Liver (tissue), 3 donors: ENCODE data around the gene TJP1.

ENCODE experiments used
- CTCF ChIP-seq: fragments of 150-350 bp; IDR thresholded peaks from 2 replicates; pipeline ENCODE4 v1.5.1; 2017; ENCODE audit warnings: improper control_type of control experiment, low read depth, low read length; ENCODE audit not compliant: missing input control
- GABPA ChIP-seq, 2 donors: IDR thresholded peaks in 1 of 2; conservative IDR thresholded peaks in 1 of 2; 2 replicates each; pipeline ENCODE4 v1.6.1; 2016; ENCODE audit warnings: antibody characterized with exemption in 2 of 2, mild to moderate bottlenecking in 1 of 2, moderate library complexity in 1 of 2
- JUND ChIP-seq, 2 donors: IDR thresholded peaks; 2 replicates each; pipeline ENCODE4 v1.6.1; 2016; ENCODE audit warnings: antibody characterized with exemption in 2 of 2
- MAX ChIP-seq: IDR thresholded peaks from 2 replicates; pipeline ENCODE4 v1.6.1; 2016; ENCODE audit warnings: antibody characterized with exemption
- RAD21 ChIP-seq, 2 donors: IDR thresholded peaks; 2 replicates each; pipeline ENCODE4 v1.6.1; 2016; ENCODE audit warnings: antibody characterized with exemption in 2 of 2, mild to moderate bottlenecking in 2 of 2
- RXRA ChIP-seq, 2 donors: IDR thresholded peaks; 2 replicates each; pipeline ENCODE4 v1.6.1; 2017 to 2018; ENCODE audit warnings: antibody characterized with exemption in 2 of 2, mild to moderate bottlenecking in 1 of 2
- SP1 ChIP-seq: IDR thresholded peaks from 2 replicates; pipeline ENCODE4 v1.6.1; 2018; ENCODE audit warnings: antibody characterized with exemption, mild to moderate bottlenecking
- TAF1 ChIP-seq: conservative IDR thresholded peaks from 2 replicates; pipeline ENCODE4 v1.6.1; 2016; ENCODE audit warnings: antibody characterized with exemption, mild to moderate bottlenecking
- YY1 ChIP-seq: IDR thresholded peaks from 2 replicates; pipeline ENCODE4 v1.6.1; 2016; ENCODE audit warnings: antibody characterized with exemption, mild to moderate bottlenecking
- donor health status: healthy.
- donor health status: healthy.

GRCh38 chr15:29678504-29679034 lies 143.7 kb downstream of the TJP1 start:
- TF ChIP-seq CTCF = no peak
- no peak for TF ChIP-seq JUND (IDR thresholded peaks at IDR 0.05)
- TF ChIP-seq MAX = no peak
- no peak for TF ChIP-seq RXRA (IDR thresholded peaks at IDR 0.05)
- no peak for TF ChIP-seq SP1
- TF ChIP-seq TAF1 = no peak
- TF ChIP-seq RAD21 (IDR thresholded peaks at IDR 0.05) = no peak
- TF ChIP-seq YY1 = no peak
- no peak for TF ChIP-seq GABPA (IDR thresholded peaks at IDR 0.05 in 1 of 2, conservative IDR thresholded peaks at IDR 0.05 in 1 of 2)
